ENCODE measurements around the gene EDC4. TPM values are rescaled to one million over a fixed set of nuclear protein-coding genes. Genes with fewer than 3 reads are reported as not detected.

EDC4 gene
- total RNA-seq, 1 experiment from 2014 or later: 100 TPM

- H3K9ac ChIP-seq (ENCODE audit: low read length): no peak overlapping the region
- H3K9me3 ChIP-seq (ENCODE audit: control insufficient read depth in 1 of 2, insufficient read depth in 1 of 2, low read depth in 1 of 2, low read length in 2 of 2): no peaks in the 10 kb centered on the region
- H3K79me2 ChIP-seq (ENCODE audit: insufficient read depth, low read length): peaks cover 44% of the 10 kb centered on the region
- no peaks in the 10 kb centered on the region for H3K9me2 ChIP-seq (ENCODE audit: insufficient read depth)
- intact Hi-C loops (cut with micrococcal nuclease): no loop called here
- RAD21 ChIA-PET (ENCODE audit: low non-redundant PET in 1 of 2, low total read pairs in 2 of 2, uncharacterized antibody in 2 of 2, unreplicated experiment in 2 of 2): no interaction called here
- DNase-seq (ENCODE audit: low read depth, low spot score) (no peak), ATAC-seq (no peak)
- H3K4me1 ChIP-seq (ENCODE audit: control insufficient read depth in 1 of 2, insufficient read depth in 2 of 2, low read length in 2 of 2): peaks cover 20 to 53% of the 10 kb centered on the region in 2 experiments
- no TSS peak for BruUV-seq (replicated peaks)
- CTCF ChIA-PET: interaction anchor here (1.1 to 2.4 kb wide), 2 partner anchors 28 to 38 kb away, joined by 5 to 18 read pairs; partner anchors contain the start of genes RANBP10 and TSNAXIP1
- no peak overlapping the region for H2AFZ ChIP-seq (ENCODE audit: low read depth, low read length, poor library complexity, severe bottlenecking)
- no peak for TF ChIP-seq RAD21 (IDR thresholded peaks at IDR 0.05; ENCODE audit: low read depth)
- no peak for TF ChIP-seq FOSL1 (IDR thresholded peaks at IDR 0.05; ENCODE audit: low read depth)
- no peak for TF ChIP-seq YY1 (IDR thresholded peaks at IDR 0.05; ENCODE audit: extremely low read depth, insufficient replicate concordance, low read depth, low read length)
- TF ChIP-seq ZFX (IDR thresholded peaks at IDR 0.05): no peak
- TF ChIP-seq TCF7L2 (IDR thresholded peaks at IDR 0.05; ENCODE audit: borderline replicate concordance, extremely low read depth, insufficient read depth, insufficient read length): no peak
- no peak for TF ChIP-seq ZNF274 (IDR thresholded peaks at IDR 0.05; ENCODE audit: low read depth, low read length)
- no peak for TF ChIP-seq JUND (IDR thresholded peaks at IDR 0.05)
- no peak for TF ChIP-seq ATF3 (IDR thresholded peaks at IDR 0.05)
- TF ChIP-seq CEBPB (IDR thresholded peaks at IDR 0.05; ENCODE audit: low read depth): no peak
- TF ChIP-seq MAX (IDR thresholded peaks at IDR 0.05): no peak
- no peak overlapping the region for H3K4me2 ChIP-seq (ENCODE audit: low read length)
- H3K4me3 ChIP-seq (replicated peaks in 1 of 2; ENCODE audit: low read depth in 1 of 2, low read length in 2 of 2): no peak overlapping the region
- no peaks in the 10 kb centered on the region for H3K27me3 ChIP-seq (ENCODE audit: insufficient read depth, low read length)
- H4K20me1 ChIP-seq (ENCODE audit: insufficient read depth): peaks cover 4% of the 10 kb centered on the region; the same call in 1 of the 2 replicates
- H3K27ac ChIP-seq (ENCODE audit: low read depth, low read length): no peak overlapping the region
- H3K36me3 ChIP-seq (ENCODE audit: control insufficient read depth in 1 of 2, insufficient read depth in 2 of 2, low read length in 2 of 2): peaks cover 4 to 6% of the 10 kb centered on the region in 2 experiments; a peak in 2 of 4 replicates
- POLR2A ChIA-PET: interaction anchor here (0.6 to 1.7 kb wide), 2 partner anchors 11 to 184 kb away, joined by 3 to 7 read pairs; partner anchors contain the start of gene ACD
Measured at GRCh38 chr16:67844497-67844896, 28.4 kb upstream of the EDC4 start.
